ENCODE measurements around the gene GNAO1.

The GNAO1 gene

GRCh38 chr16:56191156-56191815 lies at the start of gene GNAO1:
Gene GNAO1, plus strand, starts transcription at chr16:56191489. Its CDS starts 747 bp downstream, at chr16:56192236.
- DNase-seq = no peak

DNA sequence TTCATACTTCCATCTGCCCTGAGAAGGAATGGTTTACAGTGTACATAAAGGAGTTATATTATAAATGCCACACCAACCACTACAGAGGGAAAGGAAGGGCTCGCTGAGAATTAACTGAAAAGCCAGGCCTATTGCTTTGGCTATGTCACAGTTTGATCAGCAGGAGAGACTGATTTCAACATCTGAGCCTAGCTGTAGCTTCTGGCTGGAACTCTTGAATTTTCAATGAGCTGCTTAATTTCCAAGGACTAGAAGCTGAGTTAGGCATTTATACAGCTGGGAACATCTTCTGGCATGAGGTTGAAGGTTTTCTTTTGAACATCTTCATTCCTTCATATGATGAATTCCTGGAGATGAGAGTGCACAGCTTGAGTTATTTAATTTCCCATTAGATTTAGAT lies 47.6 kb upstream of the GNAO1 start:
- DNase-seq = no peak

GRCh38 chr16:56145369-56145768 lies 45.9 kb upstream of the GNAO1 start:
- DNase-seq = no peak

DNA sequence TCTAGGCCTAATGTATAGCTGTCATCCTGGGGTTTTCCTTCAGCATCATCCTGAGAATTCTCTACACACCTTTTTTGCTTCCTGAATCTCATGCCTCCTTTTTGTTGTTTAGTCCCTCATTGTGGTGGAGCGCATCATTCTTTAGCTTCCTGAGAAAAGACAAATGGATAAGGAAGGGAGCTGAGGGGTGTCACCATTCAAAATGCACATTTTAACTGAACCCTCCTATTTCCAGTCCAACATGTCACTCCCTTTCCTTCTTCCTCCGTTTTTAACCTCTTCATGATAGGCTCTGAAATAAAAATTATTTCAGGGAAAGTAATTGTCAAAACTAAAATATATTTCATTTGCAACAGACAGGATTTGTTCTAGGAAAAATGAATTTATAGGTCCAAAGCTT lies 39.7 kb upstream of the GNAO1 start:
- no peak for DNase-seq

- no peak for DNase-seq
Observed at GRCh38 chr16:56161658-56162057, 29.6 kb upstream of the GNAO1 start.

GRCh38 chr16:56163089-56163488 lies 28.2 kb upstream of the GNAO1 start:
- DNase-seq = no peak

DNA sequence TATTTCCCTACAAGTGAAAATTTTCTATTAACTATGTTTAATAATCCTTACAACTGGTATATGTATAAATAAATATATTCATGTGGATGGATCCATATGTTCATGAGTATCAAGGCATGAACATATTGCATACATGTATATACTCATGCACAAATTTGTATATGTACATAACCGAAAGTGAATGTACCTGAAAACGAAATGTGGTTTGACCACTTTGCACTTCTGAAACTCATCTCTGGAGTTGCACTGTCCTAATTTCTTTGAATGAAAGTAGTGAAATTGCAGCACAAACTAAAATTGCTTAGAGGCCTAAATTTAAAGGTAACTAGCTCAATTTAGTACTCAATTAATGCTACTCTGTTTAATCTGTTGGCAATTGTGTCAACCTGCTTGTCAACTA lies 27.4 kb upstream of the GNAO1 start:
- no peak for DNase-seq

DNA sequence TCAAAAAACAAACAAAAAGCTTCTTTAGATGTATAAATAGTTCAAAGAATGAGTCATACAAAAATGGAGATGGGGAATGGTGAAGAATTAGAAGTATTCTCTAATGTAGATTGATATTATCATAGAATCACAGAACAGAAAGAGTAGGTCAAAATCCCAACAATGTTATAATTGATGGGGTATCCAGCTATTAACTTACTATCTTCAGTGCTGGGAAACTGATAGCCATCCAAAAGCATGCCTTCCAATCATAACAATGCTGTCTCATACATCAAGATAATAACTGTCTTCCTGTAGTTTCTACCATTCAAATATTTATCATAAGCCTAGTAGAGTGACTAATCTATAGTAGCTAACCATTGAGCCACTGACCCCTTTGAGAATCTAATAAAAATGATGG lies 26.7 kb upstream of the GNAO1 start:
- DNase-seq = no peak

- DNase-seq = no peak
Observed at GRCh38 chr16:56174411-56174810, 16.9 kb upstream of the GNAO1 start.

- no peak for DNase-seq
Observed at GRCh38 chr16:56181401-56181800, 9.9 kb upstream of the GNAO1 start.

GRCh38 chr16:56183266-56183665 lies 8.0 kb upstream of the GNAO1 start:
- no peak for DNase-seq

- no peak for DNase-seq
Observed at GRCh38 chr16:56190048-56190676, 1.1 kb upstream of the GNAO1 start.

DNA sequence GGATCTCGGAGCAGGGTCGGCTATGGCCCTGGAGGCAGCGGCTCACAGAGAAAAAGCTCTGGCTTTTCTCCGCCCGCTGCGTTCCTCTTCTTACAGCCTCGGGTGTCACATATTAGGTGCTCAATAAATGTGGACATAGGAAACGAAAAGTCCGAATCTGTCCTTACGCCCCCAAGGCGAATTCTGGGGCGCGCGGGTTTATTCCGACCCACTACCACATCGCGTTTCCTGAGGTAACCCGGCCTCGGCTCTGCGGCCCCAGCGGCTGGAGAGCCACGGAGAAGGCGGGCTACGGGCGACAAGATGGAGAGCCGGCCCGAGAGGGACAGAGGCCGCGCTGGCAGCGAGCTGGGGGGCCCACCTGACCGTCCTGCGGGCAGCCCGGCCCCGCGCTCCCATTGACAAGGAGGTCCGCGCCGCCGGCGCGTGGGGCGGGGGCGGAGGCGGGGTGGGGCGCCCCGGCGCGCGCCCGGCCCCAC lies 573 bp upstream of the GNAO1 start:
- DNase-seq = no peak

GRCh38 chr16:56191835-56192634 lies 746 bp downstream of the GNAO1 start:
- no peak for DNase-seq

DNA sequence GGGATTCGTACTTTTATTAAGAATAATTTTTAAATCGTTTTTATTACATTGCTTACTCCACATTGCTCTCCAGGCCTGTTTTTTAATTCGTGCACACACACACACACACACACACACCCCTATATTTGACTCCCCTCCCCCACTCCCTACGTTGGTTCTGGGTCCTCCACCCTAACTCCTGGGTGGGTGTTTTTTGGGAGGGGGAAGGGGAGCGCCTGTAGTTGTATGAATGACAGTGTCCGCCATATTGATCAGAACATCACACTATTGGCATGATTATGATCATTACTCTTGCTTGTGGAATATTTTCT lies 1.3 kb downstream of the GNAO1 start:
- DNase-seq = no peak

DNA sequence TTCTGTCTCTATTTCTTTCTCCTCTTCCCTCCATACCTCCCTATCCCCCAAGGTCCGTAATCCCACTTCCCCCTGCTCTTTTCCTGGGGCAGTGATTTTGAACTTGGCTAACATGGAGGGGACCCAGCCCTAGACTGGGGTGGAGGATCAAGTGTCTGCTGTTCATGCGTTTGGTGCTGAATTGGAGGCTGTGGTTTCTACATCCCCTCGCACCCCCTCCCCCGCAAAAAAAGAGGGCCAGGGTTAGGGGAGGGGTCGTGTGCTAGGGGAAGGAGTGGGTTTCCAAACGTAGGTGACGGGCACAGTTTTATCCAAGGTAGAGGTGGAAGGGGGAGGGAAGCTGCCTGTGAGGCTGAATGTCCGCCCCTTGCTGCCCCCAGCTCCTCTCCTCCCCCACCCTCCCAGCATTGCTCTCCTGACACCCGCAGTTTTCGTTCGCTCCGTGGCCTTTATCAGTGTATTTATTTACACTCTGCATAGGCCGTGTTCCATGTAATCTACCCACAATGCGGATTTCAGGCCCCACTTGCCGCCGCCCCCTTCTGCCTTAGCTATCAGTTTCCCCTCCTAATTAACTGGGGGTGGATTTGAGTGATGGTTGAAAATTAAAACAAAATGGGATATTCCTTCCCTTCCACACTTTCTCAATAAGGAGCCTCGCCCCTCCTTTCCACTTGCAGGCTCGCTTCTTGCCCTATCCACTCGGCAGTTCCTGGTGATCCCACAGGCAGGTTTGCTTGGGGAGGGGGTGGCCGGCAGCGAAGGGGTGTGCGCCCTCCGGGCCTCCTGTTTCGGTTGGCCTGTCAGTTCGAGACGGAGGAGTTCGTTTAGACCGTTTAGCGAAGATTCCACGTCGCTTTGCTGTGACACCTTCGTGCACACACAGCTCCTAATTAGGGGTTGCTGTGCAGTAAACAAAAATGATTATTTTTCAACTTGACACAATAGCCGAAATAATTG lies 2.0 kb downstream of the GNAO1 start:
- DNase-seq = no peak

DNA sequence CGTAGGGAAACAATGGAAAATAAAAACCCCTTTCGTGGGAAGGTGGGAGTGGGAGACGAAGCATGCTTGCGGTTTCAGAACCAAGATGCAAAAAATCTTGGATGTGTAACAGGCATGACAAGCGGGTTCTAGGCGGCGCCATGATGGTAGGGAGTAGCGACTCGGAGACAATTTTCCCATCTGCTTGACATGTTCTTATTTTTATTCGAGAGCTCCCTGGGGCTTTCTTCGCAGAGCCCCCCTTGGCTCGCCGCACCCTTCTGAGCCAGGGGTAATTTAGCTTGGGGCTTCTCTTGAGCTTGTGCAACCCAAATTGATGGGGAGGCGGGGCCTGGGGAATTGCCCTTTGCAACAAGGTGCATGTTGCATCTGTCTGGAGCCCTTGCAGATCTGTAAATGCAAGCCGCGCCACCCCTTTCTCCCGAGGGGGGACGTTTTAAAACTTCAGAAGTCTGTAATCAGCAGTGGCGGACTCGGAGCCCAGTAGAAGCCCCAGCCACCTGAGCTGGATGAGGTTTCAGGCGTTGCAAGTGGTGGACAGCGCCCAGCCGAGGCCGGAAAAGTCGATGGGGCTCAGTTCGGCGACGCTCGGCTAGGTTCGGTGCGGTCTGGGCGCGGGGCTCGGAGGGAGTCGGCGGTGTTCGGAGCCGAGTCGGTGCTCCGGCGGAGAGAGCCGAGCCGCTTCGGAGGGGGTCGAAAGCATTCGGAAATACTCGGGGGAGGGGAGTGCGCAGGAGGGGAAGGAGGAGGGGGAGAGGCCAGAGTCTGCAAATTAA lies 2.9 kb downstream of the GNAO1 start:
- DNase-seq = no peak

- DNase-seq = no peak
Observed at GRCh38 chr16:56195151-56195550, 3.9 kb downstream of the GNAO1 start.

GRCh38 chr16:56196381-56196780 lies 5.1 kb downstream of the GNAO1 start:
- no peak for DNase-seq

GRCh38 chr16:56197192-56197992 lies 6.1 kb downstream of the GNAO1 start:
- no peak for DNase-seq

Measured in NCI-H1048 (cell line).